Panc1 (cell line): ENCODE measurements around the gene GBX1. TPM values are rescaled to one million over a fixed set of nuclear protein-coding genes. Genes with fewer than 3 reads are reported as not detected.

ENCODE experiments used
- ATAC-seq: fragments of 200-7000 bp; cut with Tn5 transposase; 2 replicates; pipeline ENCODE4 v1.9.1; 2020; ENCODE audit warnings: mild to moderate bottlenecking, moderate library complexity
- BruUV-seq: library from RNA; stranded (reverse); fragments of 400-500 nt; replicated peaks from 2 replicates; lab custom pipeline; 2021; lab: Mats Ljungman, UMichigan
- CTCF ChIA-PET: fragments of 300-600 bp; sonication (Branson Sonifier 250); formaldehyde crosslinking; loops from one replicate; lab custom pipeline; 2022; ENCODE audit warnings: antibody characterized with exemption; lab: Charles Lee
- POLR2A ChIA-PET: fragments of 300-600 bp; sonication (Branson Sonifier 250); formaldehyde crosslinking; loops from one replicate; lab custom pipeline; 2022; ENCODE audit warnings: antibody characterized with exemption; lab: Charles Lee
- DNase-seq: peaks from one replicate; pipeline ENCODE4 v3.0.0-alpha.2; 2010; ENCODE audit warnings: low read depth, low spot score
- H3K27ac ChIP-seq: 2 replicates; pipeline ENCODE4 v1.5.1; 2011; ENCODE audit warnings: mild to moderate bottlenecking, low read length, inconsistent platforms
- H3K27me3 ChIP-seq: fragments of 200-500 bp; sonication (Bioruptor generic); 2 replicates; pipeline ENCODE4 v1.6.0; 2014; ENCODE audit warnings: low read length, inconsistent platforms; ENCODE audit not compliant: control insufficient read depth, insufficient read depth
- H3K36me3 ChIP-seq: fragments of 200-500 bp; sonication (Bioruptor generic); 2 replicates; pipeline ENCODE4 v1.5.1; 2014; ENCODE audit warnings: inconsistent platforms, mild to moderate bottlenecking, low read length, moderate library complexity; ENCODE audit not compliant: control insufficient read depth, insufficient read depth
- H3K4me1 ChIP-seq: 2 replicates; pipeline ENCODE4 v1.5.1; 2011; ENCODE audit warnings: inconsistent platforms, mild to moderate bottlenecking, low read length, moderate library complexity; ENCODE audit not compliant: control insufficient read depth, insufficient read depth
- H3K4me3 ChIP-seq, 2 experiments: 2 replicates each; pipeline ENCODE4 v1.5.1; 2011 to 2012; ENCODE audit warnings: low read depth in 2 of 2, low read length in 2 of 2, mild to moderate bottlenecking in 2 of 2, inconsistent platforms in 1 of 2, moderate library complexity in 1 of 2
- H3K9me3 ChIP-seq: fragments of 200-500 bp; sonication (Bioruptor generic); 2 replicates; pipeline ENCODE4 v1.5.1; 2014; ENCODE audit warnings: low read depth, mild to moderate bottlenecking, inconsistent platforms, low read length, moderate library complexity; ENCODE audit not compliant: control insufficient read depth, insufficient read depth
- POLR2AphosphoS5 ChIP-seq: IDR thresholded peaks from 2 replicates; pipeline ENCODE4 v1.6.1; 2012; ENCODE audit warnings: mild to moderate bottlenecking, low read depth, low read length, moderate library complexity
- SIN3A ChIP-seq: IDR thresholded peaks from 2 replicates; pipeline ENCODE4 v1.6.1; 2012; ENCODE audit warnings: low read depth, mild to moderate bottlenecking, low read length, moderate library complexity, borderline replicate concordance; ENCODE audit not compliant: insufficient read depth
- TCF7L2 ChIP-seq: IDR thresholded peaks from 2 replicates; pipeline ENCODE4 v1.6.1; 2011; ENCODE audit warnings: mild to moderate bottlenecking, low read depth, low read length, inconsistent platforms
- in situ Hi-C: cut with HindIII; loops from 2 replicates; pipeline ENCODE4 v1.10.0; 2016; ENCODE audit warnings: low sequenced_read_pairs, low pct_unique_long_range_greater_than_20kb
- intact Hi-C: fragments of 100-400 bp; cut with micrococcal nuclease; formaldehyde crosslinking; loops from one replicate; pipeline ENCODE4 v1.10.0; 2022; ENCODE audit not compliant: unreplicated experiment
- total RNA-seq: library from RNA; stranded (reverse); gene quantifications from one replicate; pipeline ENCODE4 v1.2.1, GENCODE V29; 2021; ENCODE audit not compliant: unreplicated experiment
- TF ChIP-seq, protein P1 (sequence below): fragments of 450-650 bp; IDR thresholded peaks from 2 replicates; pipeline ENCODE4 v1.5.1; 2017; ENCODE audit warnings: mild to moderate bottlenecking
- TF ChIP-seq, protein P2 (sequence below), 2 experiments: IDR thresholded peaks; 2 replicates each; pipeline ENCODE4 v1.6.1; 2011 to 2012; ENCODE audit warnings: low read depth in 2 of 2, control low read depth in 1 of 2, low read length in 1 of 2, mild to moderate bottlenecking in 1 of 2, moderate library complexity in 1 of 2; ENCODE audit not compliant: insufficient read depth in 1 of 2

Gene GBX1
- total RNA-seq, 1 experiment from 2014 or later, result not detected

DNA sequence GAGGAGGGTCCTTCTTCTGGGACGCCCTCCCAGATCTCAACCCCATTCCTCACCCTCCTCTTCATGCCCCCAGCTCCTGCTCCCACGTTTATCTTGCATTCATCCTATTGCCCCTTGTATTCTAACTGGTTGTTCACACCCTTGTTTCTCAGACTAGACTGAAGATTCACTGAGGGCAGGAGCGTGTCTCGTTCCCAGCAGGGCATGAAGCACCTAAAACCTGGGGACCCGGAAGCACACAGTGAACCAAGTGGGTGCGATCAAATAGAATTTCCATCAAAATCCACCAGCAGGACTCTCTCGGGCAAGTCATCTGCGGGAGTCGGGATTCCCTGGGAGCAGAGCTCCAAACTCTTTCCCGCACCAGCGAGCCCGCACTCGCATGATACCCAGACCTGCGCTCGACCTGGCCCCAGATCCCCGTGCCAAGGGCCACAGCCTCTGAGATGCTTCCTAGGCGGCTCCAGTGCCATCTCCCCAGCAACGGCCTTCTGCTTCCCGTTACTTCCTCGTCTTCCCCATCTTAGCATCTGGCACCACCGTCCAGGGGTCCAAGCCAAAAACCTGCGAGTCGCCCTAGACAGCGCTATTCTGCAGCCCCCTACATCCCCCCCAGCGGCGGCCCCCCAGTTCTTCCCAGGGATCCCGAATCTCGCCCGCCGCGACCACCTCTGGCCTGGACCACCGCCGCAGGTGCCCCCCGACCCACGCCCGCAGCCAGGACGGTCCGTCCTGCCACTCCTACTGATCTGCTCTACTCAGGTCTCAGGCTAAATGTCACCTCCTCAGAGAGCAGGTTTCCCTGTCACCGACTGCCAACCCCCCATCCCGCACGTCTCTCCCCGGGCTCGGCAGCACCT is 6.1 kb upstream of the GBX1 start:
- TF ChIP-seq, protein P1, sequence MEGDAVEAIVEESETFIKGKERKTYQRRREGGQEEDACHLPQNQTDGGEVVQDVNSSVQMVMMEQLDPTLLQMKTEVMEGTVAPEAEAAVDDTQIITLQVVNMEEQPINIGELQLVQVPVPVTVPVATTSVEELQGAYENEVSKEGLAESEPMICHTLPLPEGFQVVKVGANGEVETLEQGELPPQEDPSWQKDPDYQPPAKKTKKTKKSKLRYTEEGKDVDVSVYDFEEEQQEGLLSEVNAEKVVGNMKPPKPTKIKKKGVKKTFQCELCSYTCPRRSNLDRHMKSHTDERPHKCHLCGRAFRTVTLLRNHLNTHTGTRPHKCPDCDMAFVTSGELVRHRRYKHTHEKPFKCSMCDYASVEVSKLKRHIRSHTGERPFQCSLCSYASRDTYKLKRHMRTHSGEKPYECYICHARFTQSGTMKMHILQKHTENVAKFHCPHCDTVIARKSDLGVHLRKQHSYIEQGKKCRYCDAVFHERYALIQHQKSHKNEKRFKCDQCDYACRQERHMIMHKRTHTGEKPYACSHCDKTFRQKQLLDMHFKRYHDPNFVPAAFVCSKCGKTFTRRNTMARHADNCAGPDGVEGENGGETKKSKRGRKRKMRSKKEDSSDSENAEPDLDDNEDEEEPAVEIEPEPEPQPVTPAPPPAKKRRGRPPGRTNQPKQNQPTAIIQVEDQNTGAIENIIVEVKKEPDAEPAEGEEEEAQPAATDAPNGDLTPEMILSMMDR, result no peak
- TF ChIP-seq POLR2AphosphoS5 (no peak), SIN3A (no peak), TCF7L2 (no peak)
- TF ChIP-seq, protein P2, sequence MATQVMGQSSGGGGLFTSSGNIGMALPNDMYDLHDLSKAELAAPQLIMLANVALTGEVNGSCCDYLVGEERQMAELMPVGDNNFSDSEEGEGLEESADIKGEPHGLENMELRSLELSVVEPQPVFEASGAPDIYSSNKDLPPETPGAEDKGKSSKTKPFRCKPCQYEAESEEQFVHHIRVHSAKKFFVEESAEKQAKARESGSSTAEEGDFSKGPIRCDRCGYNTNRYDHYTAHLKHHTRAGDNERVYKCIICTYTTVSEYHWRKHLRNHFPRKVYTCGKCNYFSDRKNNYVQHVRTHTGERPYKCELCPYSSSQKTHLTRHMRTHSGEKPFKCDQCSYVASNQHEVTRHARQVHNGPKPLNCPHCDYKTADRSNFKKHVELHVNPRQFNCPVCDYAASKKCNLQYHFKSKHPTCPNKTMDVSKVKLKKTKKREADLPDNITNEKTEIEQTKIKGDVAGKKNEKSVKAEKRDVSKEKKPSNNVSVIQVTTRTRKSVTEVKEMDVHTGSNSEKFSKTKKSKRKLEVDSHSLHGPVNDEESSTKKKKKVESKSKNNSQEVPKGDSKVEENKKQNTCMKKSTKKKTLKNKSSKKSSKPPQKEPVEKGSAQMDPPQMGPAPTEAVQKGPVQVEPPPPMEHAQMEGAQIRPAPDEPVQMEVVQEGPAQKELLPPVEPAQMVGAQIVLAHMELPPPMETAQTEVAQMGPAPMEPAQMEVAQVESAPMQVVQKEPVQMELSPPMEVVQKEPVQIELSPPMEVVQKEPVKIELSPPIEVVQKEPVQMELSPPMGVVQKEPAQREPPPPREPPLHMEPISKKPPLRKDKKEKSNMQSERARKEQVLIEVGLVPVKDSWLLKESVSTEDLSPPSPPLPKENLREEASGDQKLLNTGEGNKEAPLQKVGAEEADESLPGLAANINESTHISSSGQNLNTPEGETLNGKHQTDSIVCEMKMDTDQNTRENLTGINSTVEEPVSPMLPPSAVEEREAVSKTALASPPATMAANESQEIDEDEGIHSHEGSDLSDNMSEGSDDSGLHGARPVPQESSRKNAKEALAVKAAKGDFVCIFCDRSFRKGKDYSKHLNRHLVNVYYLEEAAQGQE (IDR thresholded peaks at IDR 0.05; ENCODE audit: insufficient read depth in 1 of 2, low read depth in 2 of 2, low read length in 1 of 2), result no peak
- CTCF ChIA-PET, result interaction anchor here (0.5 kb wide), 1 partner anchor 392 kb away, joined by 3 read pairs; no protein-coding TSS in a partner anchor
- Histone ChIP-seq H3K9me3 (no peaks in the 10 kb centered on the region), H3K4me1 (no peaks in the 10 kb centered on the region), H3K36me3 (no peaks in the 10 kb centered on the region), H3K27ac (no peak overlapping the region), H3K27me3 (peaks cover 17% of the 10 kb centered on the region), H3K4me3 (no peak overlapping the region)
- POLR2A ChIA-PET, result no interaction called here
- intact Hi-C loops (no loop called here), in situ Hi-C loops (no loop called here)
- DNase-seq (no peak), ATAC-seq (no peak)
- no TSS peak for BruUV-seq

DNA sequence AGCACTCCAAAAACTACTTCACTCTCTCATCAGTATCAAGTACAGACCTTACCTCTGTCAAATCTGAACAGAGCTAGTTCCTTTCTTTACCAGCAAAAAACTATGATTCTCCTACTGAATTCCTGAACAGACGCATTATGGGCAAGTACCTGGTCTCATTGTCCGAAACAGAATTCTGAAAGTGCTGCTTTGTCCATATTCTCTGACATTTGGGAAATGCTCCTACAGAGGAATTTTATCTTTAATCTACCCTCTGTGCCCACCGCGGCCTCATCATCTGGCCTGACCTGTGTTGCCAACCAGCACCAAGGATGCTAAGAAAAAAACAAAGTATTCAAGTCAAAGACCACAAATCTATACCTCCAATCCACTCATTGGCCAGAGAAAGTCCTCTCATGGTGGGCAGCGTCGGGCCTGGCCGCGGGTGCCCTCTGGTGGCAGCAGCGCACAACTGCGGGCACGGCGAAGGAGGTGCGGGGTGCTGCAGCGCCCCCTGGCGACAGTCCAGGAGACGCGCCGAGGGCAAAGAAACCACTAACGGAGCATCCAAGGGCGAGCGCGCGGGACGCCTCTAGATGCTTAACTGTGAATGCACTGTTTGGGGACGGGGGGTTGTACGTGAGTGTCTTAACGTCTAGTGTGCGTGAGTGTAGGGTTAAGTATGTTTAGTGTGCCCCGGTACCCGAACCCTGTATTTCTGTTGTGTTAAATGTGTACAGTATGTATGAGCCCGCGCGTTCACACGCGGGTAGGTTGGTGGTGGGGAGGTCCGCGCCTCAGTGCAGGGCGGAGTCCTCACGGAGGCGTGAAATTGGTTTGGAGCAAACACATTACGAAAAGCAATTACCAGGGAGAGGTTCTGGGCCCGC is 5.0 kb upstream of the GBX1 start:
- H3K27me3 ChIP-seq, result peaks cover 21% of the 10 kb centered on the region
- CTCF ChIA-PET, result no interaction called here

More for the DNA sequence above, 5.0 kb upstream of the GBX1 start:
- BruUV-seq, result no TSS peak
- Histone ChIP-seq H3K27ac (no peak overlapping the region), H3K36me3 (no peaks in the 10 kb centered on the region), H3K9me3 (no peaks in the 10 kb centered on the region), H3K4me3 (no peak overlapping the region), H3K4me1 (no peaks in the 10 kb centered on the region)
- DNase-seq, result peak; percentile 54
- POLR2A ChIA-PET, result no interaction called here
- peak; percentile 78 for ATAC-seq
- TF ChIP-seq, protein P1, result peak; percentile 100
- TF ChIP-seq, protein P2 (IDR thresholded peaks at IDR 0.05; ENCODE audit: insufficient read depth in 1 of 2, low read depth in 2 of 2, low read length in 1 of 2), result no peak
- TF ChIP-seq TCF7L2, result no peak
- no peak for TF ChIP-seq SIN3A
- TF ChIP-seq POLR2AphosphoS5, result no peak
- intact Hi-C loops, result loop anchor here (1.0 kb wide), 1 partner anchor 48 kb away; no protein-coding TSS in a partner anchor
- in situ Hi-C loops, result no loop called here
